ENCODE measurements around the gene BRD7.

- TF ChIP-seq CTCF (IDR thresholded peaks at IDR 0.05; ENCODE audit: low read length) (no peak), EZH2phosphoT487 (IDR thresholded peaks at IDR 0.05; ENCODE audit: low read length) (no peak)
Measured at GRCh38 chr16:50296807-50297206, 72.0 kb downstream of the BRD7 start.

Data from MM.1S (cell line).